H1 (cell line): ENCODE data around the gene C3. TPM values are rescaled to one million over a fixed set of nuclear protein-coding genes. Genes with fewer than 3 reads are reported as not detected.

ENCODE experiments used
- CTCF ChIA-PET: fragments of 300-600 bp; sonication (Branson Sonifier 250); formaldehyde crosslinking; loops from one replicate; lab custom pipeline; 2021; ENCODE audit not compliant: partially characterized antibody; lab: Charles Lee
- POLR2A ChIA-PET: fragments of 300-600 bp; sonication (Branson Sonifier 250); formaldehyde crosslinking; loops from one replicate; lab custom pipeline; 2021; ENCODE audit warnings: inconsistent platforms; ENCODE audit not compliant: partially characterized antibody; lab: Charles Lee
- DNase-seq, 2 experiments: peaks; one replicate each; pipeline versions ENCODE4 v3.0.0 to v3.0.0-alpha.2; 2010 to 2022; ENCODE audit warnings: low spot score in 2 of 2, low read depth in 1 of 2, mixed read lengths in 1 of 2
- FAIRE-seq: peaks from 2 replicates; lab custom pipeline; 2011; peaks lifted over from hg19 to GRCh38; lab: Jason Lieb, UNC
- H2AFZ ChIP-seq: 2 replicates; pipeline ENCODE4 v1.8.1; 2012; ENCODE audit warnings: low read length, inconsistent platforms
- H2AK5ac ChIP-seq: 2 replicates; pipeline ENCODE4 v1.6.1; 2013; ENCODE audit warnings: low read depth, low read length
- H2BK120ac ChIP-seq: replicated peaks from 2 replicates; pipeline ENCODE3; 2013; ENCODE audit warnings: low read depth, low read length, inconsistent platforms
- H2BK12ac ChIP-seq: 2 replicates; pipeline ENCODE4 v1.6.1; 2013; ENCODE audit warnings: low read depth, low read length
- H2BK15ac ChIP-seq: 2 replicates; pipeline ENCODE4 v1.6.1; 2013; ENCODE audit warnings: low read length
- H2BK20ac ChIP-seq: 2 replicates; pipeline ENCODE4 v1.6.1; 2013; ENCODE audit warnings: low read length
- H2BK5ac ChIP-seq: 2 replicates; pipeline ENCODE4 v1.6.1; 2013; ENCODE audit warnings: low read depth, low read length
- H3K14ac ChIP-seq: 2 replicates; pipeline ENCODE4 v1.6.1; 2013; ENCODE audit warnings: inconsistent platforms; ENCODE audit not compliant: insufficient read length
- H3K18ac ChIP-seq: 2 replicates; pipeline ENCODE4 v1.6.1; 2013; ENCODE audit warnings: low read length; ENCODE audit errors: extremely low read depth
- H3K23ac ChIP-seq: 2 replicates; pipeline ENCODE4 v1.6.1; 2013; ENCODE audit warnings: inconsistent platforms; ENCODE audit not compliant: insufficient read length
- H3K23me2 ChIP-seq: 2 replicates; pipeline ENCODE4 v1.6.1; 2013; ENCODE audit warnings: low read depth, low read length
- H3K27ac ChIP-seq: 2 replicates; pipeline ENCODE4 v1.6.1; 2011; ENCODE audit warnings: low read depth, low read length, inconsistent platforms
- H3K27me3 ChIP-seq, 4 experiments: replicated peaks in 1 of 4; 1 replicate in 1 of 4; 2 replicates in 3 of 4; pipeline versions ENCODE4 v1.6.1 to v1.8.1; 2011 to 2013; ENCODE audit warnings: low read length in 3 of 4, mild to moderate bottlenecking in 3 of 4, inconsistent platforms in 2 of 4, mixed read lengths in 2 of 4, moderate library complexity in 1 of 4; ENCODE audit not compliant: control insufficient read depth in 3 of 4, insufficient read depth in 3 of 4; ENCODE audit errors: extremely low read depth in 1 of 4
- H3K36me3 ChIP-seq, 4 experiments: 2 replicates each; pipeline versions ENCODE4 v1.6.1 to v1.8.1; 2011 to 2013; ENCODE audit warnings: mild to moderate bottlenecking in 4 of 4, low read length in 3 of 4, moderate library complexity in 2 of 4, control low read depth in 1 of 4, inconsistent platforms in 1 of 4; ENCODE audit not compliant: insufficient read depth in 4 of 4, control insufficient read depth in 2 of 4
- H3K4ac ChIP-seq: replicated peaks from 2 replicates; pipeline ENCODE3; 2013; ENCODE audit warnings: low read length, low read depth, mixed read lengths, inconsistent platforms; ENCODE audit not compliant: insufficient read length
- H3K4me1 ChIP-seq, 4 experiments: replicated peaks in 1 of 4; 1 replicate in 1 of 4; 2 replicates in 3 of 4; pipeline versions ENCODE4 v1.6.1 to v1.8.1; 2011 to 2013; ENCODE audit warnings: low read length in 3 of 4, inconsistent platforms in 2 of 4, mixed read lengths in 1 of 4; ENCODE audit not compliant: insufficient read depth in 4 of 4, control insufficient read depth in 3 of 4
- H3K4me2 ChIP-seq, 2 experiments: 2 replicates each; pipeline versions ENCODE4 v1.6.1 to v1.8.1; 2011 to 2013; ENCODE audit warnings: low read depth in 2 of 2, low read length in 2 of 2, control low read depth in 1 of 2, inconsistent platforms in 1 of 2, mild to moderate bottlenecking in 1 of 2; ENCODE audit not compliant: insufficient read depth in 1 of 2
- H3K4me3 ChIP-seq, 4 experiments: fragments of 200-600, 300-600 bp in 1 of 4; sonication (generic), shearing (Covaris generic), sonication (Bioruptor Twin) in 1 of 4; 2 replicates each; pipeline versions ENCODE4 v1.5.1 to v1.8.1; 2011 to 2016; ENCODE audit warnings: low read length in 4 of 4, low read depth in 3 of 4, control low read depth in 2 of 4, inconsistent platforms in 2 of 4, mild to moderate bottlenecking in 2 of 4, mixed read lengths in 1 of 4, moderate library complexity in 1 of 4; ENCODE audit not compliant: insufficient read depth in 2 of 4; ENCODE audit errors: extremely low read depth in 1 of 4
- H3K56ac ChIP-seq: replicated peaks from 2 replicates; pipeline ENCODE3; 2013; ENCODE audit warnings: low read depth, mild to moderate bottlenecking, mixed read lengths, low read length, inconsistent platforms; ENCODE audit not compliant: insufficient read length
- H3K79me1 ChIP-seq: 2 replicates; pipeline ENCODE4 v1.6.1; 2013; ENCODE audit warnings: low read depth, low read length, control low read depth
- H3K79me2 ChIP-seq, 2 experiments: 2 replicates each; pipeline versions ENCODE4 v1.6.1 to v1.8.1; 2012 to 2013; ENCODE audit warnings: low read length in 2 of 2, mild to moderate bottlenecking in 2 of 2, inconsistent platforms in 1 of 2; ENCODE audit not compliant: insufficient read depth in 2 of 2, control insufficient read depth in 1 of 2
- H3K9ac ChIP-seq, 4 experiments: replicated peaks in 1 of 4; 1 replicate in 1 of 4; 2 replicates in 3 of 4; pipeline versions ENCODE4 v1.6.1 to v1.8.1; 2011 to 2013; ENCODE audit warnings: low read depth in 3 of 4, low read length in 3 of 4, control low read depth in 2 of 4, mild to moderate bottlenecking in 2 of 4, moderate library complexity in 2 of 4, inconsistent platforms in 1 of 4; ENCODE audit errors: extremely low read depth in 1 of 4
- H3K9me3 ChIP-seq, 2 experiments: 2 replicates each; pipeline versions ENCODE4 v1.6.1 to v1.8.1; 2012 to 2013; ENCODE audit warnings: mild to moderate bottlenecking in 2 of 2, moderate library complexity in 2 of 2, control low read depth in 1 of 2, inconsistent platforms in 1 of 2, low read depth in 1 of 2, low read length in 1 of 2, mixed read lengths in 1 of 2; ENCODE audit not compliant: insufficient read depth in 2 of 2
- H4K20me1 ChIP-seq, 2 experiments: replicated peaks in 1 of 2; 2 replicates each; pipeline versions ENCODE3 to v1.8.1; 2011 to 2013; ENCODE audit warnings: inconsistent platforms in 2 of 2, low read length in 2 of 2, mild to moderate bottlenecking in 1 of 2; ENCODE audit not compliant: insufficient read depth in 2 of 2, control insufficient read depth in 1 of 2
- H4K5ac ChIP-seq: 2 replicates; pipeline ENCODE4 v1.6.1; 2013; ENCODE audit warnings: low read length, low read depth, mixed read lengths, inconsistent platforms; ENCODE audit not compliant: insufficient read length
- H4K8ac ChIP-seq: 2 replicates; pipeline ENCODE4 v1.8.0; 2013; ENCODE audit warnings: mild to moderate bottlenecking, moderate library complexity, low read length, inconsistent platforms; ENCODE audit not compliant: insufficient read depth; ENCODE audit errors: extremely low read depth
- H4K91ac ChIP-seq: replicated peaks from 2 replicates; pipeline ENCODE3; 2013; ENCODE audit warnings: low read length, mixed read lengths, inconsistent platforms; ENCODE audit not compliant: insufficient read length
- CBX8 ChIP-seq: fragments of 300-800, 300-1000 bp; sonication (generic); IDR thresholded peaks from 2 replicates; pipeline ENCODE4 v1.7.1; 2016; ENCODE audit warnings: low read depth, low read length, borderline replicate concordance
- PHF8 ChIP-seq: fragments of 200-600 bp; sonication (generic); conservative IDR thresholded peaks from 2 replicates; pipeline ENCODE4 v1.7.1; 2012; ENCODE audit warnings: low read depth, mild to moderate bottlenecking, inconsistent platforms, low read length, moderate library complexity
- TAF1 ChIP-seq: IDR thresholded peaks from 2 replicates; pipeline ENCODE4 v1.6.1; 2011; ENCODE audit warnings: mild to moderate bottlenecking, low read depth, low read length
- TCF12 ChIP-seq: IDR thresholded peaks from 2 replicates; pipeline ENCODE4 v1.6.1; 2011; ENCODE audit warnings: low read depth, mild to moderate bottlenecking, low read length
- TEAD4 ChIP-seq: IDR thresholded peaks from 2 replicates; pipeline ENCODE4 v1.6.1; 2012; ENCODE audit warnings: low read depth, low read length, inconsistent platforms, mixed read lengths
- polyA plus RNA-seq, 7 experiments: library from polyadenylated mRNA; depleted of rRNA in 3 of 7; stranded (reverse) in 5 of 7; unstranded in 2 of 7; fragments of >200 nt in 5 of 7; fragments of 200-250 nt in 2 of 7; gene quantifications; 1 replicate in 5 of 7; 2 replicates in 1 of 7; 4 replicates in 1 of 7; pipeline versions ENCODE4 v1.2.1 to v1.2.3, GENCODE V29; 2011 to 2013; ENCODE audit warnings: missing spikeins in 2 of 7, mixed read lengths in 2 of 7
- total RNA-seq: library from RNA; stranded (reverse); fragmentation: NEBNext Ultra II Directional; extraction: Animal tissue kit (Norgen Biotek cat#: 25700); gene quantifications from 2 replicates; pipeline ENCODE4 v1.2.1, GENCODE V29; 2021

C3 gene
- total and polyA plus RNA-seq, 2 of the 8 experiments (the other 6 are each of a cell fraction or from before 2014, with no cell fraction given), result 6.4 to 12.8 TPM

DNA sequence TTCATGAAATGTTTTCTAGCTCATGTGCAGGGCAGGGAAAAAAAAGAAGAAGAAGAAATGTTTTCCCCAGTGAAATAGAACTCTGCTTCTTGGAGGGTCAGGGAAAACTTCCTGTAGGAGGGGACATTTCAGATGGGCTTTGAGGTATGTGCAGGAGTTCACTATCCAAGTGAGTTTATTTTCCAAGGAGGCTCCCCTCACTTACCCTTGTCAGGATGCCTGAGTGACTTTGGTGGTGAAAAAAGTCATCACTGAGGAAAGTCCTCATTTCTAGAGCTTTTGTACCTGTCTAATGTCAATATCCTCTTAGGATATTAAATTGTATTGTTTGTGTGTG lies 656 bp upstream of the C3 start:
- H3K4ac ChIP-seq, result no peak overlapping the region
- H2BK15ac ChIP-seq, result no peak overlapping the region
- ChIA-PET CTCF (interaction anchor here (7.2 kb wide), 1 partner anchor 16 kb away, joined by 31 read pairs; the partner anchor contains the start of gene GPR108), POLR2A (interaction anchor here (0.7 to 1.0 kb wide), 2 partner anchors 17 to 118 kb away, joined by 3 read pairs; no protein-coding TSS in a partner anchor)
- no peak overlapping the region for H4K91ac ChIP-seq
- H4K20me1 ChIP-seq, result peaks cover 0 to 6% of the 10 kb centered on the region in 2 experiments
- H3K18ac ChIP-seq, result no peak overlapping the region
- no peaks in the 10 kb centered on the region for H3K79me1 ChIP-seq
- DNase-seq (no peak), FAIRE-seq (no peak)
- no peak overlapping the region for H3K56ac ChIP-seq
- H3K9me3 ChIP-seq, result no peaks in the 10 kb centered on the region
- no peaks in the 10 kb centered on the region; a peak in 1 of 8 replicates for H3K36me3 ChIP-seq
- H3K23me2 ChIP-seq, result peaks cover 10% of the 10 kb centered on the region
- H4K5ac ChIP-seq, result no peak overlapping the region
- peaks cover 0 to 16% (median 6%) of the 10 kb centered on the region in 4 experiments; a peak in 4 of 7 replicates for H3K4me1 ChIP-seq
- no peaks in the 10 kb centered on the region; a peak in 1 of 7 replicates for H3K27me3 ChIP-seq
- H3K4me2 ChIP-seq, result no peak overlapping the region
- no peak overlapping the region for H3K14ac ChIP-seq
- no peak overlapping the region for H2AK5ac ChIP-seq
- H3K79me2 ChIP-seq, result no peaks in the 10 kb centered on the region; a peak in 1 of 4 replicates
- no peak overlapping the region for H2BK12ac ChIP-seq
- no peak overlapping the region for H3K27ac ChIP-seq
- H3K9ac ChIP-seq, result no peak overlapping the region
- no peak overlapping the region for H3K4me3 ChIP-seq
- no peak overlapping the region for H2AFZ ChIP-seq
- no peak overlapping the region for H2BK120ac ChIP-seq
- no peak overlapping the region for H3K23ac ChIP-seq
- no peak overlapping the region for H4K8ac ChIP-seq
- H2BK20ac ChIP-seq, result no peak overlapping the region
- TF ChIP-seq TCF12, result no peak
- TF ChIP-seq TEAD4, result no peak
- no peak for TF ChIP-seq PHF8
- TF ChIP-seq CBX8, result no peak
- no peak for TF ChIP-seq TAF1
- no peak overlapping the region for H2BK5ac ChIP-seq
